CD14-positive monocyte (primary cell): ENCODE results near the gene TEFM. TPM values are rescaled to one million over a fixed set of nuclear protein-coding genes. Genes with fewer than 3 reads are reported as not detected.

Experiments used
- DNase-seq, 3 donors: peaks; one replicate each; pipeline ENCODE4 v3.0.0-alpha.2; 2011 to 2022
- H2AFZ ChIP-seq: 2 replicates; pipeline ENCODE4 v1.6.0; 2012; ENCODE audit warnings: mild to moderate bottlenecking, low read depth, low read length, inconsistent platforms; ENCODE audit not compliant: insufficient read depth, poor library complexity, severe bottlenecking
- H3K27ac ChIP-seq, 2 donors: 1 replicate in 1 of 2; 2 replicates in 1 of 2; pipeline ENCODE4 v1.5.1; 2012 to 2013; ENCODE audit warnings: low read length in 2 of 2, control low read depth in 1 of 2, inconsistent platforms in 1 of 2, low read depth in 1 of 2, mild to moderate bottlenecking in 1 of 2
- H3K27me3 ChIP-seq, 2 donors: one replicate each; pipeline versions ENCODE4 v1.6.0 to v1.6.1; 2011 to 2013; ENCODE audit warnings: low read length in 2 of 2; ENCODE audit not compliant: control insufficient read depth in 2 of 2, insufficient read depth in 2 of 2
- H3K36me3 ChIP-seq, 2 donors: replicated peaks in 1 of 2; 1 replicate in 1 of 2; 2 replicates in 1 of 2; pipeline versions ENCODE4 v1.5.1 to v1.6.1; 2012 to 2013; ENCODE audit warnings: low read length in 2 of 2, control low read depth in 1 of 2, inconsistent platforms in 1 of 2, mild to moderate bottlenecking in 1 of 2; ENCODE audit not compliant: insufficient read depth in 2 of 2, control insufficient read depth in 1 of 2
- H3K4me1 ChIP-seq, 2 donors: 1 replicate in 1 of 2; 2 replicates in 1 of 2; pipeline versions ENCODE4 v1.5.1 to v1.6.1; 2012 to 2013; ENCODE audit warnings: low read length in 2 of 2, control low read depth in 1 of 2, inconsistent platforms in 1 of 2, mild to moderate bottlenecking in 1 of 2, moderate library complexity in 1 of 2; ENCODE audit not compliant: insufficient read depth in 2 of 2, control insufficient read depth in 1 of 2
- H3K4me2 ChIP-seq: replicated peaks from 2 replicates; pipeline ENCODE3; 2012; ENCODE audit warnings: low read length, moderate library complexity, mild to moderate bottlenecking; ENCODE audit not compliant: poor library complexity, severe bottlenecking; ENCODE audit errors: extremely low read depth
- H3K4me3 ChIP-seq, 3 experiments: fragments of 200-600 bp in 1 of 3; sonication (generic) in 1 of 3; replicated peaks in 1 of 3; 1 replicate in 2 of 3; 2 replicates in 1 of 3; pipeline ENCODE4 v1.5.1; 2011 to 2013; ENCODE audit warnings: low read length in 3 of 3, mild to moderate bottlenecking in 3 of 3, control low read depth in 2 of 3, low read depth in 2 of 3, inconsistent platforms in 1 of 3, moderate library complexity in 1 of 3
- H3K79me2 ChIP-seq: 2 replicates; pipeline ENCODE4 v1.6.0; 2012; ENCODE audit warnings: mild to moderate bottlenecking, control low read depth, inconsistent platforms, low read length, moderate library complexity; ENCODE audit not compliant: insufficient read depth
- H3K9ac ChIP-seq: 2 replicates; pipeline ENCODE4 v1.6.0; 2017; ENCODE audit warnings: low read length, mild to moderate bottlenecking; ENCODE audit not compliant: insufficient read depth, poor library complexity, severe bottlenecking
- H3K9me3 ChIP-seq, 2 donors: replicated peaks in 1 of 2; 1 replicate in 1 of 2; 2 replicates in 1 of 2; pipeline versions ENCODE4 v1.5.1 to v1.6.1; 2012 to 2013; ENCODE audit warnings: low read length in 2 of 2, control low read depth in 1 of 2; ENCODE audit not compliant: control insufficient read depth in 1 of 2, insufficient read depth in 1 of 2
- H4K20me1 ChIP-seq: 2 replicates; pipeline ENCODE4 v1.6.0; 2012; ENCODE audit warnings: mild to moderate bottlenecking, low read length, control low read depth, moderate library complexity; ENCODE audit not compliant: insufficient read depth
- H3K27ac Mint-ChIP-seq, 7 donors: one replicate each; pipeline ENCODE4 v1.8.0; 2020; ENCODE audit warnings: mild to moderate bottlenecking in 7 of 7, mixed read lengths in 7 of 7, moderate library complexity in 6 of 7, inconsistent platforms in 2 of 7
- H3K27me3 Mint-ChIP-seq, 3 donors: one replicate each; pipeline ENCODE4 v1.8.0; 2021 to 2022; ENCODE audit warnings: low read depth in 3 of 3, mild to moderate bottlenecking in 3 of 3, mixed read lengths in 3 of 3, moderate library complexity in 3 of 3, inconsistent platforms in 1 of 3
- H3K36me3 Mint-ChIP-seq, 2 donors: one replicate each; pipeline ENCODE4 v1.8.0; 2020; ENCODE audit warnings: mixed read lengths in 2 of 2, inconsistent platforms in 1 of 2, mild to moderate bottlenecking in 1 of 2
- H3K4me1 Mint-ChIP-seq: one replicate; pipeline ENCODE4 v1.8.0; 2020; ENCODE audit warnings: mild to moderate bottlenecking, mixed read lengths
- H3K4me3 Mint-ChIP-seq, 2 donors: one replicate each; pipeline ENCODE4 v1.8.0; 2020; ENCODE audit warnings: mild to moderate bottlenecking in 2 of 2, mixed read lengths in 2 of 2, moderate library complexity in 1 of 2
- H3K9me3 Mint-ChIP-seq, 7 donors: one replicate each; pipeline ENCODE4 v1.8.0; 2020 to 2022; ENCODE audit warnings: mixed read lengths in 7 of 7, mild to moderate bottlenecking in 6 of 7, moderate library complexity in 6 of 7, inconsistent platforms in 2 of 7
- CTCF ChIP-seq: fragments of 200-600 bp; IDR thresholded peaks from one replicate; pipeline ENCODE4 v1.8.0; 2022; ENCODE audit warnings: antibody characterized with exemption, mild to moderate bottlenecking
- WGBS: methylation state at CpG from one replicate; pipeline ENCODE4 v1.1.5; 2013; ENCODE audit warnings: missing lambda C conversion rate; ENCODE audit not compliant: insufficient coverage; 5-methylcytosine and 5-hydroxymethylcytosine counted together
- intact Hi-C, 2 donors: fragments of 100-400 bp; cut with micrococcal nuclease; formaldehyde crosslinking; loops; one replicate each; pipeline versions ENCODE4 v1.15.0 to v1.15.1; 2023
- polyA plus RNA-seq, 3 donors: library from polyadenylated mRNA; depleted of rRNA in 1 of 3; unstranded in 2 of 3; stranded (reverse) in 1 of 3; fragments of 300-500 nt in 2 of 3; fragments of >200 nt in 1 of 3; fragmentation: Illumina TruSeq in 2 of 3; gene quantifications; 1 replicate in 2 of 3; 2 replicates in 1 of 3; pipeline ENCODE4 v1.2.3, GENCODE V29; 2012 to 2021

The TEFM gene
- polyA plus RNA-seq, 3 donors: 6.5 to 14.6 (median 10.0) TPM

- peaks cover 23 to 41% of the 10 kb centered on the region in 2 donors for H3K36me3 Mint-ChIP-seq
- H3K27me3 ChIP-seq: no peaks in the 10 kb centered on the region
- H3K4me1 ChIP-seq: peaks cover 23 to 46% of the 10 kb centered on the region in 2 donors
- H3K27ac ChIP-seq: peak within 1 kb of the TSS in 1 of 2 donors; percentile 72
- peak within 1 kb of the TSS; percentile 72 to 92 (median 86) for H3K27ac Mint-ChIP-seq
- H3K9me3 Mint-ChIP-seq: no peaks in the 10 kb centered on the region
- H3K36me3 ChIP-seq: peaks cover 16 to 26% of the 10 kb centered on the region in 2 donors
- peak within 1 kb of the TSS; percentile 96 for H3K4me2 ChIP-seq
- peak within 1 kb of the TSS; percentile 59 to 90 (median 83) for H3K4me3 ChIP-seq
- H3K9me3 ChIP-seq: no peaks in the 10 kb centered on the region
- peak within 1 kb of the TSS; percentile 75 for H3K9ac ChIP-seq
- TF ChIP-seq CTCF: no peak
- peak; percentile 56 to 63 (median 61) for DNase-seq
- H3K27me3 Mint-ChIP-seq: peaks cover 16 to 23% (median 16%) of the 10 kb centered on the region in 3 donors
- peak within 1 kb of the TSS; percentile 94 to 95 for H3K4me3 Mint-ChIP-seq
- H2AFZ ChIP-seq: peak within 1 kb of the TSS; percentile 87
- under 1% methylated on average over 58 of the region's 60 CpGs for WGBS
- H4K20me1 ChIP-seq: peaks cover 28% of the 10 kb centered on the region
- intact Hi-C loops: loop anchor here (5.0 to 10.0 kb wide), 2 partner anchors 51 to 53 kb away; partner anchors contain the start of gene RNF135 (in 2 of the 2)
- H3K4me1 Mint-ChIP-seq: peaks cover 39% of the 10 kb centered on the region
- peaks cover 17% of the 10 kb centered on the region for H3K79me2 ChIP-seq
These were observed 15.6 kb upstream of the TEFM start, which contains the start of gene ADAP2 for GRCh38 chr17:30921544-30922196. Gene ADAP2, plus strand, starts transcription at chr17:30921945. Its CDS starts 70 bp downstream, at chr17:30922015.

- DNase-seq: peak in 1 of 3 donors; percentile 32
- Histone ChIP-seq H3K79me2 (peaks cover 17% of the 10 kb centered on the region), H3K27me3 (no peaks in the 10 kb centered on the region), H2AFZ (peak overlapping the region; percentile 87), H3K36me3 (peaks cover 9 to 18% of the 10 kb centered on the region in 2 donors), H3K4me2 (peak overlapping the region; percentile 96), H3K27ac (peak overlapping the region in 1 of 2 donors; percentile 72), H3K9ac (peak overlapping the region; percentile 75), H3K9me3 (no peaks in the 10 kb centered on the region), H3K4me1 (peaks cover 15 to 39% of the 10 kb centered on the region in 2 donors), H4K20me1 (peaks cover 21% of the 10 kb centered on the region), H3K4me3 (peak overlapping the region; percentile 59 to 90 (median 83))
- no peaks in the 10 kb centered on the region for H3K9me3 Mint-ChIP-seq
- TF ChIP-seq CTCF: no peak
- H3K27me3 Mint-ChIP-seq: peaks cover 16 to 22% (median 18%) of the 10 kb centered on the region in 3 donors
- intact Hi-C loops: loop anchor here (5.0 to 10.0 kb wide), 2 partner anchors 51 to 54 kb away; partner anchors contain the start of gene RNF135 (in 2 of the 2)
- H3K4me3 Mint-ChIP-seq: peak overlapping the region; percentile 88 to 92
- H3K4me1 Mint-ChIP-seq: peaks cover 32% of the 10 kb centered on the region
- no CpG with 5 or more reads among the region's 11 CpGs for WGBS
- peaks cover 16 to 33% of the 10 kb centered on the region in 2 donors for H3K36me3 Mint-ChIP-seq
- peak overlapping the region in 6 of 7 donors; percentile 72 to 92 (median 86) for H3K27ac Mint-ChIP-seq
These were observed 14.9 kb upstream of the TEFM start for GRCh38 chr17:30920683-30921543.
